GM18519 (cell line): ENCODE results near the gene DAZAP1.

Source experiments
- ATAC-seq: cut with Tn5 transposase; IDR thresholded peaks from one replicate; pipeline ENCODE4 v1.9.1; 2021; ENCODE audit warnings: mild to moderate bottlenecking, moderate library complexity; ENCODE audit not compliant: unreplicated experiment, low FRiP score

The DAZAP1 gene

GRCh38 chr19:1392939-1393530 lies 14.4 kb upstream of the DAZAP1 start:
- ATAC-seq, result no peak

- ATAC-seq, result no peak
These were observed 13.5 kb upstream of the DAZAP1 start for GRCh38 chr19:1393841-1394240.

- ATAC-seq, result no peak
These were observed 12.9 kb upstream of the DAZAP1 start for GRCh38 chr19:1394252-1395193.

- no peak for ATAC-seq
These were observed 12.0 kb upstream of the DAZAP1 start for GRCh38 chr19:1395194-1396018.

- ATAC-seq, result no peak
These were observed 11.2 kb upstream of the DAZAP1 start for GRCh38 chr19:1396019-1396767.

- no peak for ATAC-seq
These were observed 10.4 kb upstream of the DAZAP1 start for GRCh38 chr19:1396768-1397679.

- ATAC-seq, result no peak
These were observed 9.5 kb upstream of the DAZAP1 start for GRCh38 chr19:1397838-1398237.

GRCh38 chr19:1399079-1399478 lies 8.3 kb upstream of the DAZAP1 start:
- ATAC-seq, result no peak

- no peak for ATAC-seq
These were observed 7.6 kb upstream of the DAZAP1 start for GRCh38 chr19:1399745-1400144.

GRCh38 chr19:1400281-1401137 lies 6.9 kb upstream of the DAZAP1 start:
- ATAC-seq, result no peak

- ATAC-seq, result no peak
These were observed 6.1 kb upstream of the DAZAP1 start, which contains the start of gene GAMT for GRCh38 chr19:1401138-1401888. Gene GAMT, minus strand, starts transcription at chr19:1401542. Its CDS starts 66 bp downstream, at chr19:1401476.

GRCh38 chr19:1401889-1402217 lies 5.5 kb upstream of the DAZAP1 start:
- ATAC-seq, result no peak

- ATAC-seq, result no peak
These were observed 4.8 kb upstream of the DAZAP1 start for GRCh38 chr19:1402411-1403070.

GRCh38 chr19:1406774-1407527 lies 435 bp upstream of the DAZAP1 start:
- ATAC-seq, result peak; percentile 56

- no peak for ATAC-seq
These were observed 1.2 kb downstream of the DAZAP1 start for GRCh38 chr19:1408300-1409203.
